Mesothelial cell of epicardium (in vitro differentiated cells): ENCODE measurements around the gene AUTS2. TPM values are rescaled to one million over a fixed set of nuclear protein-coding genes. Genes with fewer than 3 reads are reported as not detected.
A peak's percentile ranks its signal among the peaks of the same experiment; 100 is the strongest.

Source experiments
- DNase-seq, 2 experiments: peaks; one replicate each; pipeline ENCODE4 v3.0.0; 2021; ENCODE audit warnings: low spot score in 2 of 2; ENCODE audit not compliant: unreplicated experiment in 2 of 2
- H3K27ac Mint-ChIP-seq: 2 replicates; pipeline ENCODE4 v1.8.0; 2021; ENCODE audit warnings: mixed read lengths
- H3K27me3 Mint-ChIP-seq: 2 replicates; pipeline ENCODE4 v1.8.0; 2021; ENCODE audit warnings: low read depth, mixed read lengths
- H3K36me3 Mint-ChIP-seq: 2 replicates; pipeline ENCODE4 v1.8.0; 2021; ENCODE audit warnings: mixed read lengths
- H3K4me1 Mint-ChIP-seq: 2 replicates; pipeline ENCODE4 v1.8.0; 2021; ENCODE audit warnings: mixed read lengths
- H3K4me3 Mint-ChIP-seq: 2 replicates; pipeline ENCODE4 v1.8.0; 2021; ENCODE audit warnings: mild to moderate bottlenecking, moderate library complexity, mixed read lengths
- H3K9me3 Mint-ChIP-seq: 2 replicates; pipeline ENCODE4 v1.8.0; 2021; ENCODE audit warnings: mixed read lengths
- CTCF ChIP-seq: fragments of 200-600 bp; sonication (generic); IDR thresholded peaks from one replicate; pipeline ENCODE4 v1.5.0; 2021; ENCODE audit warnings: antibody characterized with exemption; ENCODE audit not compliant: unreplicated experiment
- total RNA-seq: library from RNA; stranded (reverse); gene quantifications from 3 replicates; pipeline ENCODE4 v1.2.1, GENCODE V29; 2021

The AUTS2 gene
- total RNA-seq, 1 donor from 2014 or later, result 135 TPM

GRCh38 chr7:69747144-69747543, 148.9 kb downstream of the AUTS2 start:
- Mint-ChIP-seq H3K4me1 (peaks cover 43% of the 10 kb centered on the region), H3K27ac (no peak overlapping the region), H3K36me3 (no peaks in the 10 kb centered on the region), H3K9me3 (no peaks in the 10 kb centered on the region), H3K27me3 (no peaks in the 10 kb centered on the region), H3K4me3 (no peak overlapping the region)
- no peak for TF ChIP-seq CTCF
- DNase-seq, result no peak

GRCh38 chr7:69748530-69748929, 150.3 kb downstream of the AUTS2 start:
- DNase-seq, result no peak
- Mint-ChIP-seq H3K4me3 (no peak overlapping the region), H3K27ac (peak overlapping the region; percentile 28), H3K4me1 (peaks cover 51% of the 10 kb centered on the region), H3K36me3 (no peaks in the 10 kb centered on the region), H3K9me3 (no peaks in the 10 kb centered on the region), H3K27me3 (no peaks in the 10 kb centered on the region)
- TF ChIP-seq CTCF, result no peak

GRCh38 chr7:69749372-69749979, 151.2 kb downstream of the AUTS2 start:
- H3K36me3 Mint-ChIP-seq, result no peaks in the 10 kb centered on the region
- DNase-seq, result no peak
- no peak overlapping the region for H3K4me3 Mint-ChIP-seq
- TF ChIP-seq CTCF, result no peak
- no peaks in the 10 kb centered on the region for H3K27me3 Mint-ChIP-seq
- peaks cover 45% of the 10 kb centered on the region for H3K4me1 Mint-ChIP-seq
- no peaks in the 10 kb centered on the region for H3K9me3 Mint-ChIP-seq
- H3K27ac Mint-ChIP-seq, result peak overlapping the region; percentile 10

- peak overlapping the region; percentile 10 for H3K27ac Mint-ChIP-seq
- H3K9me3 Mint-ChIP-seq, result no peaks in the 10 kb centered on the region
- no peaks in the 10 kb centered on the region for H3K36me3 Mint-ChIP-seq
- H3K27me3 Mint-ChIP-seq, result no peaks in the 10 kb centered on the region
- no peak for TF ChIP-seq CTCF
- peaks cover 45% of the 10 kb centered on the region for H3K4me1 Mint-ChIP-seq
- H3K4me3 Mint-ChIP-seq, result no peak overlapping the region
- no peak for DNase-seq
These were observed 151.7 kb downstream of the AUTS2 start for GRCh38 chr7:69749994-69750393.

GRCh38 chr7:69751026-69751425, 152.8 kb downstream of the AUTS2 start:
- TF ChIP-seq CTCF, result no peak
- Mint-ChIP-seq H3K27ac (no peak overlapping the region), H3K36me3 (no peaks in the 10 kb centered on the region), H3K27me3 (no peaks in the 10 kb centered on the region), H3K4me3 (no peak overlapping the region), H3K9me3 (no peaks in the 10 kb centered on the region), H3K4me1 (peaks cover 47% of the 10 kb centered on the region)
- DNase-seq, result no peak

- Mint-ChIP-seq H3K4me3 (no peak overlapping the region), H3K9me3 (no peaks in the 10 kb centered on the region), H3K27me3 (no peaks in the 10 kb centered on the region), H3K27ac (no peak overlapping the region), H3K4me1 (peaks cover 59% of the 10 kb centered on the region), H3K36me3 (no peaks in the 10 kb centered on the region)
- TF ChIP-seq CTCF, result no peak
- no peak for DNase-seq
These were observed 155.7 kb downstream of the AUTS2 start for GRCh38 chr7:69753981-69754380.
